ENCODE measurements around the gene PTPRE. TPM values are rescaled to one million over a fixed set of nuclear protein-coding genes. Genes with fewer than 3 reads are reported as not detected.

Gene PTPRE
- total and polyA plus RNA-seq, 2 of the 4 experiments (the other 2 are of a cell fraction), result 0.34 to 0.54 TPM

DNA sequence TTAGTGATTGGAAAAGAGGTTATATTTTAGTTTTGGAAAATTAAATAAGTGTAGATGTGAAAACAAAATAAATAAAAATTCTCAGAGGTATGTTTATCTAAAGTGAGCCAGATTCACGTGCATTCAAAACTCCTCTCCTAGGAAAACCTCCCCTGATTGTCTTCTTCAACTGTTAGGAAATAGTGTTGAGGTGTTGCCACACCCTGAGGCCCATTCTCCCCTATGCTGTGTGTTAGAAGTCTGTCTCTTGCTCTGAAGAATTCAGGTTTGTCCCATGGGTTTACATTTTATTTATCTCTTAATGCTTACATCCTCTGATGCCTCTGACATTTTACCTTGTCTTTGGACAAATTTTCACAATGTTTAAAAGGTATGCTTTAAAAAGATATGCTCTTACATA is 40.3 kb downstream of the PTPRE start:
- dilution Hi-C loops (cut with HindIII; ENCODE audit: low sequenced_read_pairs, unreplicated experiment) (no loop called here), intact Hi-C loops (cut with micrococcal nuclease) (no loop called here), in situ Hi-C loops (cut with MboI; ENCODE audit: low sequenced_read_pairs) (no loop called here)
- H3K56ac ChIP-seq (ENCODE audit: extremely low read depth, insufficient read depth, low read length), result no peak overlapping the region
- H2AK5ac ChIP-seq (ENCODE audit: low read depth, low read length), result no peak overlapping the region
- H2AFZ ChIP-seq (replicated peaks; ENCODE audit: low read length, poor library complexity), result no peak overlapping the region
- no peak overlapping the region for H3K4me3 ChIP-seq (ENCODE audit: insufficient read depth, low read depth, low read length)
- H2AK9ac ChIP-seq (replicated peaks; ENCODE audit: low read depth, low read length, poor library complexity), result no peak overlapping the region
- no peak overlapping the region for H2BK20ac ChIP-seq (ENCODE audit: low read depth, low read length)
- no peak overlapping the region for H3K18ac ChIP-seq (ENCODE audit: low read depth, low read length)
- H4K5ac ChIP-seq (ENCODE audit: low read depth, low read length), result no peak overlapping the region
- no peak for TF ChIP-seq NFE2L2 (IDR thresholded peaks at IDR 0.05; ENCODE audit: low read depth, low read length)
- TF ChIP-seq, protein P1, sequence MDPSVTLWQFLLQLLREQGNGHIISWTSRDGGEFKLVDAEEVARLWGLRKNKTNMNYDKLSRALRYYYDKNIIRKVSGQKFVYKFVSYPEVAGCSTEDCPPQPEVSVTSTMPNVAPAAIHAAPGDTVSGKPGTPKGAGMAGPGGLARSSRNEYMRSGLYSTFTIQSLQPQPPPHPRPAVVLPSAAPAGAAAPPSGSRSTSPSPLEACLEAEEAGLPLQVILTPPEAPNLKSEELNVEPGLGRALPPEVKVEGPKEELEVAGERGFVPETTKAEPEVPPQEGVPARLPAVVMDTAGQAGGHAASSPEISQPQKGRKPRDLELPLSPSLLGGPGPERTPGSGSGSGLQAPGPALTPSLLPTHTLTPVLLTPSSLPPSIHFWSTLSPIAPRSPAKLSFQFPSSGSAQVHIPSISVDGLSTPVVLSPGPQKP (IDR thresholded peaks at IDR 0.05; ENCODE audit: borderline replicate concordance, low read depth, low read length), result no peak
- no peak for TF ChIP-seq SMC3 (IDR thresholded peaks at IDR 0.05; ENCODE audit: low read depth, low read length)
- no peak for TF ChIP-seq RFX5 (IDR thresholded peaks at IDR 0.05; ENCODE audit: low read depth, low read length)
- no peaks in the 10 kb centered on the region for H3K4me1 ChIP-seq (ENCODE audit: control insufficient read depth, insufficient read depth, low read length)
- no peaks in the 10 kb centered on the region for H3K9me1 ChIP-seq (ENCODE audit: insufficient read depth, low read length)
- no peak overlapping the region for H3K4me2 ChIP-seq (ENCODE audit: low read depth, low read length)
- ChIA-PET CTCF (no interaction called here), POLR2A (ENCODE audit: unreplicated experiment) (no interaction called here)
- no peaks in the 10 kb centered on the region for H3K79me1 ChIP-seq (ENCODE audit: low read depth in 1 of 2, low read length in 2 of 2)
- H3K9me3 ChIP-seq (ENCODE audit: control insufficient read depth, insufficient read depth, low read length), result no peaks in the 10 kb centered on the region
- no peak overlapping the region for H2BK5ac ChIP-seq (ENCODE audit: low read depth, low read length, poor library complexity, severe bottlenecking)
- no peak overlapping the region for H4K8ac ChIP-seq (ENCODE audit: low read depth in 2 of 2, low read length in 2 of 2)
- H4K91ac ChIP-seq (ENCODE audit: insufficient read depth, low read depth, low read length), result no peak overlapping the region
- no peaks in the 10 kb centered on the region for H3K36me3 ChIP-seq (ENCODE audit: control insufficient read depth, insufficient read depth, low read length)
- no peak for DNase-seq
- no peak overlapping the region for H2BK15ac ChIP-seq (ENCODE audit: low read depth, low read length)
- no peak for ATAC-seq (ENCODE audit: low read depth)
- H2BK120ac ChIP-seq (ENCODE audit: low read depth, low read length), result no peak overlapping the region
- WGBS, 2 experiments (ENCODE audit: extremely low coverage in 2 of 2, insufficient read length in 1 of 2), result no CpG with 5 or more reads among the region's 1 CpG
- H3K9ac ChIP-seq (ENCODE audit: low read depth, low read length), result no peak overlapping the region
- H3K27ac ChIP-seq (ENCODE audit: insufficient read depth, low read length), result no peak overlapping the region
- no peak overlapping the region for H3K23ac ChIP-seq (ENCODE audit: low read depth, low read length)
- no peak overlapping the region for H3K14ac ChIP-seq (replicated peaks; ENCODE audit: low read depth, low read length)
- no peaks in the 10 kb centered on the region; the same call in 1 of the 2 replicates for H4K20me1 ChIP-seq (ENCODE audit: insufficient read depth, low read length)
- BruUV-seq (replicated peaks), result no TSS peak
- no peak overlapping the region for H3K4ac ChIP-seq (ENCODE audit: low read depth, low read length)
- no peaks in the 10 kb centered on the region for H3K27me3 ChIP-seq (ENCODE audit: control insufficient read depth, insufficient read depth, low read length)
